SK-N-MC (cell line): Measurements from ENCODE around the gene TMUB1.

Experiments
- EZH2 ChIP-seq: fragments of 200-600 bp; sonication (generic); IDR thresholded peaks from one replicate; pipeline ENCODE4 v1.6.1; 2017; ENCODE audit warnings: antibody characterized with exemption
- FOXP2 ChIP-seq: optimal IDR thresholded peaks from 2 replicates; pipeline ENCODE3; 2011; ENCODE audit warnings: mild to moderate bottlenecking, moderate library complexity; ENCODE audit not compliant: insufficient read depth; ENCODE audit errors: extremely low read length, control extremely low read depth
- POLR2AphosphoS5 ChIP-seq: IDR thresholded peaks from 2 replicates; pipeline ENCODE4 v1.6.1; 2012; ENCODE audit warnings: mild to moderate bottlenecking, low read depth, low read length, borderline replicate concordance

GRCh38 chr7:151128144-151128543 is 44.9 kb upstream of the TMUB1 start:
- TF ChIP-seq POLR2AphosphoS5 (no peak), EZH2 (no peak), FOXP2 (no peak)
